MV-4-11 (cell line): ENCODE measurements around the gene EPG5.
"Not testable (repeated sequence)": the region's sequence is repeated elsewhere in the genome, so short reads cannot be mapped to it uniquely, and the experiment has no call there.

Experiments used
- DNase-seq: peaks from one replicate; lab custom pipeline; 2025; lab: John Stamatoyannopoulos, UW

EPG5 gene

GRCh38 chr18:45863469-45863868 lies 103.7 kb downstream of the EPG5 start:
- no peak for DNase-seq

GRCh38 chr18:45861926-45862325 lies 105.2 kb downstream of the EPG5 start:
- no peak for DNase-seq

DNA sequence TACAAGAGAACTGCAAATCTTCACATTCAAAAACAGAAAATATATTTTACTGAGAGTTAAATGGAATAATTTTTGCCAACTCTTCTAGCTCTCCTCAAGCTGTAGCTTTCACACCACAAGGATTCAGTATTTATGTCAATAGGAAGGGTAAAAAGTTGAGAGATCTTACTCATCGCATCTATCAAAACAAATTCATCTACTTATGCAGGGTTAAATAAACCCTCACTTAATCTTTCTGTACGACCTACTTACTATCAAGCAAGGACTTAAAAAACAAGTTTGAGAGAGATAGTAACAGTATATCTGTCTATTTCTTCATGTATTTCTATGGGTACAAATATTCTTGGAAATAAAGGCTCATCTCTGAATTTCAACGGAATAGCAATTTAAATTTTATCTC lies 106.2 kb downstream of the EPG5 start:
- no peak for DNase-seq

DNA sequence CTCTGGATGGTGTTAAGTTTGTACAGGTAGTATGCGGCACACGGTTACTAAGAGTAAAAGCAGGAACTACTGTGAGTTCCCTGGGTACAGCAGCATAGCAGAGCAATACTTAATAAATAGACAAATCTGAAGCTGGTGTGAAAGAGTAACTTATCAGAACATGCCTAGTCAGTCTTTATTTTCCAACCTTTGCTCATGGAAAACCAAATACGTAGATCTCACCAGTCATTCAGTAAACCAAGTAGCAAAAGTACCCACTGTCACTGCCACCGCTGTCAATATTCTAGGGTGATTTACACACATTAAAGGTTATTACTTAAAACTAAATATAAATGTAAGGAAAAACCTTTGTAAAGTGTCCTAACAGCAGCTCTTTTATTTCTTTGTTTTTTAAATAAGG lies 106.6 kb downstream of the EPG5 start:
- no peak for DNase-seq

DNA sequence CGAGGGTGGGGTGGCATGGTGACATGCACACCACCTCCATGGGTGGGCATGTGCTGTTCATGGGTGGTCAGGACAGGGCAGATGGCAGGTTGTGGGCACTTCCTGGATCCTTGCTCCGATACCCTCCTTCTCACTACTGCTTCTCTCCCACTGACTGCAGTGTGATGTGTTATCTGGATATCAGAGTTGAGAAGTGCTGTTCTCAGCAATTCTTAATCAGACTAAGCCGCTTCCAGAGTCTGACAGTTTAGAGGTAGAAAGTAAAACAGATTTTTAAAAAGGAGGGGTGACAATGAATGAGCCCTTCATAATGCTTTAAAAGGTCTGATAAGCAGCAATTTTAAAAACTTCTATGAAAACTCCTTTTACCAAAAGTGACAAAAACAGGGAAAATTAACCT lies 107.8 kb downstream of the EPG5 start:
- DNase-seq = no peak

DNA sequence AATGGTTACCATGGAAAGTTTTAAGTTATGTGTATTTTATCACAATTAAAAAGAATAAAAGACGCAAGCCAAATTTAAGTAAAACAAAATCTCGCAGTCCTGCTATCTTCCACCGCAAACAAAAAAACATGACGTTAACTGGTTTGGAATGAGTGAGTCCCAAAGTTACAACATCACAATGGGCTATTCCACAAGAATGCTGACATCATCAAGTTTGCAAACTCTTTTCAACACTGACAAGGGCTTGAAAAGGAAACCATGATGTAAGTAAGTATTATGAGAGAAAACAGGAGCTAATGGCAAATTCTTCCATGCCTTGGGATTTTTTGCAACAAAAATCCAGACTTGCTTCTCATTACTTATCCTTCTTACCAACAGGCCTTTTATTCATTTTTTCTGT lies 110.6 kb downstream of the EPG5 start:
- DNase-seq = no peak

GRCh38 chr18:45854036-45854586 lies 113.0 kb downstream of the EPG5 start:
- DNase-seq = no peak

DNA sequence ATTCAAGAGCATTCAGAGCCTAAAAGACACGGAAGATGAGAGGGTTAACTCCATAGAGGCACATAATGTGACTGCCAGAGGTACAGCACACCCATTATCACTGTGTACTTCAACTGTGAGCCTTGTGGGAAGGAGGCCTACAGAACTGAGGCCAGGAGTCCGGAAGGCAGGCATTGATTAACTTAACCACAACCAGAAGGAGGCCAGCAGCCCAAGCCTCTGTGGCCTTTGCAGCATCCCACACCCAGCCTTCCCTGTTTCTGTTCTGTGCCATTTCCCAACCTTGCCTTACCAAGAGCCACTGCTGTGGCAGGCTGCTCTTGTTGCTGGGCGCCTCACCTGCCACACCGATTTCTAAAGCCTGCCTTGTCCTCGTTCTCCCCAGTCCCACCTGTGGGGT lies 114.5 kb downstream of the EPG5 start:
- DNase-seq = peak; percentile 85

GRCh38 chr18:45851161-45851925 lies 115.8 kb downstream of the EPG5 start:
- no peak for DNase-seq

DNA sequence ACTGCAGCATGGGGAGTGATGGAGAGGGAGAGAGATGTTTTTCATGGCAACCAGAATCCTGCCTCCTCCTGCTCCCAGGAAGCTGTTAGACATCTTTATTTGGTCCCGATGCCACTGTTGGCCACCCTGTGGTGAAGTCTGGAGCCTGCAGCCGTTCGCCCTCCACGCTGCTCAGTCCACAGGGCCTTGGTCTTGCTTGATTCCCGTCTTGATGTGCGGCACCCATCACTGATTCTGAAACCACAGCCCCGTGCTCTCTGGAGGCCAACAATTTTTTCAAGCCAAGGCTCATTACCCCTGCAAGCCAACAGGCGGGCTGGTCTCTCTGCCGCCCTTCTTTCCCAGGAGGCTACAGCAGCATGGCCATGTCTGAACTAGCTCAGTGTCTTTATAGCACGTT lies 117.1 kb downstream of the EPG5 start:
- DNase-seq = no peak

DNA sequence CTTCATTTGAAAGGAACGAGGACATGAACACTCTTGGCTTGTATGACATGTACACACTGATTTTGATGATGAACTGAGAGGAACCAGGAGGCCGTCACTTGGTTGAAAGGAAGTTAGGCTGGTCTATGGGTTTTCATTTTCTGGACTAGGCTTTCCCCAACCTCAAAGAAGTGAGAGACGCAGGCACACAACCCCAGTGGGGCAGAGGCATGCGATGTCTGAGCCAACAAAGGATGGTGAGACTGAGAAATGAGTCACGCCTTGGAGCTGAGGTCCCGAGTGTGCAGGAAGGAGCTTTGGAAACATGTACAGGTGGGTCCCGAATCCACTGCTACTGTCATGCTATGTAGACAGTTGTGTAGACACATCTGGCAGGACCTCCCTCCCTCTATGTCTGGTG lies 117.6 kb downstream of the EPG5 start:
- no peak for DNase-seq

GRCh38 chr18:45848643-45849042 lies 118.5 kb downstream of the EPG5 start:
- DNase-seq = not testable (repeated sequence)

GRCh38 chr18:45847119-45847518 lies 120.0 kb downstream of the EPG5 start:
- DNase-seq = no peak

- no peak for DNase-seq
These were observed 121.7 kb downstream of the EPG5 start for GRCh38 chr18:45845410-45845809.

GRCh38 chr18:45844938-45845337 lies 122.2 kb downstream of the EPG5 start:
- DNase-seq = no peak

DNA sequence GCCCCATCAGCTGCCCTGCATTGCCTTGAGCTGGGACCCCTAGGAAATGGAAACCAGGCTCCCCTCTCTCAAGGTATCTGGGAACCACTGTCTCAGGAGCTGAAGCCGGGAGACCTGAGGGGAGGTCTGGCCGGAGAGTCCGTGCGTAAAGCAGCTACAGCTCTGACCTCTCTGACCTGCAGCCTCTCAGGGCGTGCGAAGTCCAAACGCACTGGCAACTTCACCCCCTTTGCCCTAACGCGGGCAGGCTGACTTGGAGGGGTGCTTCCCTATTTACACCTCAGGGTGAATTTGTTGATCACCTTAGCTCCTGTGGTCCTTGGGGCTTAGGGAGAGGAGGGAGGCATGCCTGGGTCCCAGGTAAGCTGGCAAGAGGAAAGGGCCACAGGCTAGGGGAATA lies 124.1 kb downstream of the EPG5 start:
- DNase-seq = no peak

GRCh38 chr18:45841765-45842442 lies 125.2 kb downstream of the EPG5 start:
- DNase-seq = no peak

DNA sequence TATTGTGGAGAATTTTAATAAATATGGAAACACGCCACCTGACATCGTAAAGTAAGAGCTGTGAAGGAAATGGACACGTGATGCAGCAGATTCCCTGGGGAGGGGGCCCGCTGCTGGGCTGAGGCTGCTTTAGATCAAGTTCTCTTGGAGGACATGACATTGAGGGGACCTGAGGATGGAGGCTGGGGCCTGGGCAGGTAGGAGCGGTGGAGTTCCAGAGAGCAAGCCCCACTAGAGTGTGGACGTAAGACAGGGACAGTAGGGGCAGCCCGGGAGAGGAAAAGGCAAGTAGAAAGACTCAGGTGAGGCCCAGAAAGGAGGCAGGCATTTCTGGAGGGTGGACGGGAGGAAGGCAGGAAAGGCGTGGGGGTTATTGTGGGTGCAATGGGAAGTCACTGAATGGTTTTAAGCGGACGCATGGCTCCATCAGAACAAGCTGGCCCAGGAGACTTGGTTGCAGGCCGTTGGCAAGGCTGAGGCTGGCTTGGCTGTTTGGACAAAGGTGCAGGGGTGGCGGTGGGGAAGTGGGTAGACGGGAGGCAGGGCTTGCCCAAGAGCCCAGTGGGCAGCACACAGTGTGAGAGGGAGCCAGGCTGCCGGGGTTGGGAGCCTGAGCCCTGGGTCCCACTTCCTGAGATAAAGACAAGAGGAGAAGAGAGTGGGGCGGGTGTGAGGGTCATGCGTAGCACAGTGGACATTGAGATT lies 125.9 kb downstream of the EPG5 start:
- no peak for DNase-seq

GRCh38 chr18:45839414-45840395 lies 127.4 kb downstream of the EPG5 start:
- peak; percentile 32 for DNase-seq

- DNase-seq = no peak
These were observed 128.6 kb downstream of the EPG5 start for GRCh38 chr18:45838302-45839070.
